Activated CD4-positive, alpha-beta T cell treated with anti-CD3 and anti-CD28 coated beads for 1 hour (primary cell): Measurements from ENCODE around the gene NLRP14.

Experiments
- DNase-seq: peaks from one replicate; pipeline ENCODE4 v3.0.0-alpha.2; 2020

NLRP14 gene

GRCh38 chr11:7020183-7020917 is at the start of gene NLRP14, which contains the start of gene ZNF214:
Gene NLRP14 (plus strand): TSS chr11:7020479. CDS start chr11:7038587, 18,108 bp downstream.
Gene ZNF214 (minus strand): TSS chr11:7020346. CDS start chr11:7002835, 17,511 bp downstream.
- no peak for DNase-seq

- no peak for DNase-seq
These were observed 40.9 kb upstream of the NLRP14 start for GRCh38 chr11:6979365-6979764.

GRCh38 chr11:6986487-6986886 is 33.8 kb upstream of the NLRP14 start:
- DNase-seq = no peak

GRCh38 chr11:6988506-6988905 is 31.8 kb upstream of the NLRP14 start:
- no peak for DNase-seq

- no peak for DNase-seq
These were observed 29.1 kb upstream of the NLRP14 start for GRCh38 chr11:6991227-6991626.

GRCh38 chr11:6992026-6992425 is 28.3 kb upstream of the NLRP14 start:
- no peak for DNase-seq

GRCh38 chr11:6992457-6993417 is 27.5 kb upstream of the NLRP14 start:
- DNase-seq = no peak

- DNase-seq = no peak
These were observed 24.6 kb upstream of the NLRP14 start for GRCh38 chr11:6995703-6996102.

GRCh38 chr11:7004482-7004881 is 15.8 kb upstream of the NLRP14 start:
- DNase-seq = no peak

GRCh38 chr11:7014118-7014517 is 6.2 kb upstream of the NLRP14 start:
- DNase-seq = no peak

GRCh38 chr11:7016011-7016410 is 4.3 kb upstream of the NLRP14 start:
- DNase-seq = no peak

- no peak for DNase-seq
These were observed 638 bp upstream of the NLRP14 start for GRCh38 chr11:7019500-7020182.

- no peak for DNase-seq
These were observed 1.0 kb downstream of the NLRP14 start for GRCh38 chr11:7021318-7021717.

- DNase-seq = no peak
These were observed 7.9 kb downstream of the NLRP14 start for GRCh38 chr11:7028141-7028540.

GRCh38 chr11:7030836-7031235 is 10.6 kb downstream of the NLRP14 start:
- DNase-seq = no peak

GRCh38 chr11:7031471-7031871 is 11.2 kb downstream of the NLRP14 start:
- no peak for DNase-seq

GRCh38 chr11:7032692-7033091 is 12.4 kb downstream of the NLRP14 start:
- DNase-seq = no peak

GRCh38 chr11:7034019-7034418 is 13.7 kb downstream of the NLRP14 start:
- no peak for DNase-seq

GRCh38 chr11:7046474-7047175 is 26.3 kb downstream of the NLRP14 start:
- no peak for DNase-seq

- no peak for DNase-seq
These were observed 29.9 kb downstream of the NLRP14 start for GRCh38 chr11:7050191-7050590.

- DNase-seq = no peak
These were observed 36.7 kb downstream of the NLRP14 start for GRCh38 chr11:7056828-7057513.

GRCh38 chr11:7057641-7058040 is 37.4 kb downstream of the NLRP14 start:
- no peak for DNase-seq
